NCI-H128 (cell line): ENCODE results near the gene PTCD2.

Source experiments
- DNase-seq: peaks from one replicate; lab custom pipeline; 2025; ENCODE audit not compliant: unreplicated experiment; lab: John Stamatoyannopoulos, UW

PTCD2 gene

DNA sequence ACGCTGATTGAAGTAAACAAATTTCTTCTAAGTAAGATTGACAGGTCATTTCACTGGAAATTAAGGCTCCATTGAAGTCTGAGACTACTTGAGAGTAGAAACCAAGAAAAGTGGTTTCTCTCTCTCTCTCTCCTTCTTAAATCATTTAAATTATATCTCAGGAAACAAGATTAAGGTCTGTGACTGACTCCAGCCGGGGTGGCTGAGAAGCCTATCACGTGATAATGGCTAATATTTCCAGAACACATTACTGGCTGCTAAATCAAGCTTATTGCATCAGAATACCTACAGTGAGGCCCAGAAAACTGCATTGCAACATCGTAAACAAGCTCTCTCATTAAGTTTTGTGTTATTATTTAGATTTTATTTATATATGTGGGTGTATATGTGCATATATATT lies 88.4 kb downstream of the PTCD2 start:
- no peak for DNase-seq

DNA sequence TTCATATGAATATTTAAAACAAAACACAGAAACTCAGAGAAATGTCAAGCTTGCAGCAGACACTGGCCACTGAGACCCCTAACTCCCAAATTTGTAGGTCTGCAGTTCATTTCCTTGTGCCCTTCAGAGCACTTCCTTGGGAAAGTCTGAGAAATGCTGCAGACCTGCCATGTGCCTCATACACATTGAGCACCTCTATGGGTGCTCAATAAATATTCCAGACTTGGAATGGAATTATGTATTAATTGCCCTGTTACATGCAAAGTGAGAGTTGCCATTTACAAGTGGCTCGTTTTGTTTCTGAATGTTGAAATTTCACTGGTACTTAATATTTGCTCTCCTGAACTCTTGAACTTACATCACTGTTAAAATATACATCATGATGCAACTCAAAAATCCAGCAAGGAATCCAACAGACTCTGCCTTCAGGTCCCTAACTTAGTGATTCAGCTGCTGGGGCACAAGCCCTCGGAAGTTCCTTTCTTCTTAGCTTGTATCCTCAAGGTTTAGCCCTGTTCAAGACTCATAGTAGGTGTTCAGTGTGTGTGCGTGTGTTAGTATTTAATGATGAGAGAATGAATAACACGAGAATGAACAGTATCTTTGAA lies 90.6 kb downstream of the PTCD2 start:
- no peak for DNase-seq

DNA sequence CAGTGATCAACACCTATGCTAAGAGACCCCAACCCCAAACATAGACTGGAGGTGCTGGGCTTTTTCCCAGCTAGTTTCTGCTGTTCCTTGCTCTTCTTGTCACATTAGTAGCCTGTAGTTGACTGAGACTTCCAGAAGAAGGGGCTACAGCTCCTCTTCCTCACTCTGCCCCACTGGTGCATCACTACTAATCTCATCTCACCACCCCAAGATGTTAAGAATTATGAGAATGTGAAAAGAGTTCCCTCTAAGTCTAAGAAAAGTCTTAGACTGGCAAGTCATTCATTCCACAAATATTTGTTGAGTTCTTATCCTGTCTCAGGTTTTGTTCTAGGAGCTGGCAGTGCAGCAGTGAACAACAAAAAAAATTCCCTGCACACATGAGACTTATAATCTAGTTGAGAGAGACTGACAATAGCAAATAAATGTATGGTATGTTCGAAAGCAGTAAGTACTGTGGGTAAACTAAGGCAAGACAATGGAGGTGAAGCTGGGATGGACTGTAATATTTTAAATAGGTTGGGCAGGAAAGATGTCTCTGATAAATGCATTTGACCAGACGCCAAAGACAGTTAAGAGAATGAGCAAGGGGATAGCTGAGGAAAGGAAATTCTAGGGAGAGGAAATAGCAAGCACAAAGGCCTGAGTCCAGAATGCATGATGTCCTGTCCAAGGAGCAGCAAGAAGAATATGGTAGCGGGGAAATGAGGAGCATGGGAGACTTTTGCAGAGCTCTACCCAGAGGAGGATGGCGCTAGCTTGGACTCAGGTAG lies 92.3 kb downstream of the PTCD2 start:
- no peak for DNase-seq

DNA sequence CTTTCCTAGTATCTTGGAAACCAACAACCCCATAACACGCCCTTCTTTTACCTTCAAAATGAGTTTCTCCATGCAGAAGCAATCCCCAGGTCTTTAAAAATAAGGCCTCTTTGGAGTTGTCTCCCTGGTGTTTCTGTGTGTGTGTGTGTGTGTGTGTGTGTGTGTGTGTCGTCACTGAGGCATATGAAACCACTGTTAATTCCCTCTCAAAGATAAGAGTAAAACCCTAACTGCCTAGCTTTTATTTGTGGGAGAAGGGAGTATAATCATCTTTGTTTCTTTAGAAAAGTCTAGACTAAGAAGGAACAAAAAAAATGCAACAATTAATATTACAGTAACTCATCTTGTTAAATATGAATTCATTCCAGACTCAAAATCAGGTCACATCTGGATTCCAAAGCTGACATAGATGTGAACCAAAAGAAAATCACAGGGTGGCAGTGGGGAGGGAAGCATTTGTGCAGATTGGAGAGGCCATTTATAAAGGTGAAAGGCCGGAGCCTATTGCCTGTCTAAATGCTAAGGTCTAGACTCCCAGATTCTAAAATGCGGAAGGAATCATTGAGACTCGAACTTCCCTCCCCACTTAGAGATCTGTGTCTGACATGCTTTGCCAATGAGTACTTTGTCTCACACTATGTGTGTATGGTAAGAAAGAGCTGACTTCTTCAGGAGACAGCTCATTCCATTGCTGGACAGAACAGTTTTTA lies 95.6 kb downstream of the PTCD2 start:
- no peak for DNase-seq

DNA sequence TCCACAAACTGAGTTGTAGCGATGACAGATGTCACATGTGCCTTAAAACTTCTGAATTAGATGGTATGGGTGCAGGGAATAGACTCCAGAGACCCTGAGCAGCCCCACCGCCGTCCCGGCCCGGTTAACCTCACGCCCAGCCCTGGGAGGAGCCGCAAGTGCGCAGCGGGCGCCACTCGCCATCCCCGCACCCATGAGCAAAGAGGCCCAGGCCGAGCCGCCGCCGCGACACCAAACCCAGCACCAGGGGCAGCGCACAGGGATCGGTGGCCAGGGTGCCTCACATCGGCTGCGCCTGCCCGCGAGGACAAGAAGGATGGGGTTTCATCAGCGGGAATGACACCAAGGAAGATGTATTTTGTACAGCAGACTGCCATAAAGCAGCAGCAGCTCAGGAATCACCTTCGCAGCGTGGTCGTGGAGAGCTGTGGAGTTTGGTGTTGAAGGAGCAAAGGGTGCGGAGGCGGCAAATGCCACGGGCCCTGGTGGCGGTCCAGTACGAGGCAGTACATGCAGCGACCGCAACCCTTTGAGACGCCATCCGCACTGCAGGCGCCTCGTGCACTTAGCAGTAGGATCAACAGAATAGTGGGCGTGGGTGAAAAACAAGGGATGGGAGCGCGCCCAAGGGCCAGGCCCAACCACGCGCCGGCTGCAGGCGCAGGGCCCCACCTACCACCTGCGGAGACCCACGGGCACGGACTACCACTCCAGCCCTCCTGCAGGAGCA lies 97.3 kb downstream of the PTCD2 start:
- no peak for DNase-seq
